Keratinocyte (primary cell): ENCODE results near the gene ZBTB20. TPM values are rescaled to one million over a fixed set of nuclear protein-coding genes. Genes with fewer than 3 reads are reported as not detected.

ENCODE experiments used
- DNase-seq: peaks from one replicate; pipeline ENCODE4 v3.0.0-alpha.2; 2011; ENCODE audit warnings: low read depth, missing footprints, low spot score
- FAIRE-seq: peaks from 2 replicates; lab custom pipeline; 2011; peaks lifted over from hg19 to GRCh38; lab: Jason Lieb, UNC
- H2AFZ ChIP-seq: 2 replicates; pipeline ENCODE4 v1.6.0; 2012; ENCODE audit warnings: low read length, control low read depth, inconsistent platforms; ENCODE audit not compliant: control insufficient read depth
- H3K27ac ChIP-seq: 2 replicates; pipeline ENCODE4 v1.5.1; 2011; ENCODE audit warnings: low read length; ENCODE audit not compliant: control insufficient read depth, insufficient read depth
- H3K27me3 ChIP-seq: 3 replicates; pipeline ENCODE4 v1.6.0; 2011; ENCODE audit warnings: low read length; ENCODE audit not compliant: control insufficient read depth, insufficient read depth; ENCODE audit errors: extremely low read depth
- H3K36me3 ChIP-seq, 2 experiments: 2 replicates in 1 of 2; 3 replicates in 1 of 2; pipeline ENCODE4 v1.5.1; 2011; ENCODE audit warnings: low read length in 2 of 2, mild to moderate bottlenecking in 1 of 2; ENCODE audit not compliant: control insufficient read depth in 2 of 2, insufficient read depth in 2 of 2; ENCODE audit errors: extremely low read depth in 1 of 2
- H3K4me1 ChIP-seq: 3 replicates; pipeline ENCODE4 v1.5.1; 2011; ENCODE audit warnings: low read length; ENCODE audit not compliant: control insufficient read depth, insufficient read depth; ENCODE audit errors: extremely low read depth
- H3K4me2 ChIP-seq: 3 replicates; pipeline ENCODE4 v1.6.0; 2011; ENCODE audit warnings: low read depth, low read length; ENCODE audit not compliant: control insufficient read depth, insufficient read depth; ENCODE audit errors: extremely low read depth
- H3K4me3 ChIP-seq, 3 experiments: fragments of 200-600 bp in 1 of 3; sonication (generic) in 1 of 3; 2 replicates in 2 of 3; 3 replicates in 1 of 3; pipeline ENCODE4 v1.5.1; 2011 to 2016; ENCODE audit warnings: low read length in 3 of 3, mild to moderate bottlenecking in 3 of 3, control low read depth in 2 of 3, inconsistent platforms in 1 of 3, low read depth in 1 of 3, mixed read lengths in 1 of 3, mixed run types in 1 of 3, moderate library complexity in 1 of 3; ENCODE audit not compliant: control insufficient read depth in 2 of 3, insufficient read depth in 2 of 3; ENCODE audit errors: extremely low read depth in 1 of 3
- H3K79me2 ChIP-seq: 2 replicates; pipeline ENCODE4 v1.6.0; 2012; ENCODE audit warnings: low read length; ENCODE audit not compliant: control insufficient read depth, insufficient read depth
- H3K9ac ChIP-seq: 3 replicates; pipeline ENCODE4 v1.6.0; 2011; ENCODE audit warnings: low read length; ENCODE audit not compliant: control insufficient read depth, insufficient read depth; ENCODE audit errors: extremely low read depth
- H3K9me1 ChIP-seq: 3 replicates; pipeline ENCODE4 v1.6.0; 2011; ENCODE audit warnings: low read length; ENCODE audit not compliant: control insufficient read depth, insufficient read depth; ENCODE audit errors: extremely low read depth
- H3K9me3 ChIP-seq: 2 replicates; pipeline ENCODE4 v1.5.1; 2012; ENCODE audit warnings: low read depth, low read length; ENCODE audit not compliant: control insufficient read depth
- H4K20me1 ChIP-seq: 3 replicates; pipeline ENCODE4 v1.6.0; 2011; ENCODE audit warnings: low read length; ENCODE audit not compliant: control insufficient read depth, insufficient read depth; ENCODE audit errors: extremely low read depth
- EZH2 ChIP-seq: IDR thresholded peaks from one replicate; pipeline ENCODE4 v1.6.1; 2012; ENCODE audit warnings: inconsistent platforms, mild to moderate bottlenecking, low read length, moderate library complexity
- dilution Hi-C: fragments of 300-500 bp; cut with MboI; formaldehyde crosslinking; loops from one replicate; pipeline ENCODE4 v1.7.0; 2020; ENCODE audit warnings: low sequenced_read_pairs; ENCODE audit not compliant: extremely low pct_ligation_motif_present
- polyA plus RNA-seq, 5 experiments: library from polyadenylated mRNA; depleted of rRNA in 3 of 5; stranded (reverse) in 3 of 5; stranded (forward) in 1 of 5; unstranded in 1 of 5; fragments of >200 nt; gene quantifications; 1 replicate in 1 of 5; 2 replicates in 3 of 5; 3 replicates in 1 of 5; pipeline versions ENCODE4 v1.2.1 to v1.2.3, GENCODE V29; 2011 to 2012; ENCODE audit warnings: missing spikeins in 2 of 5, low read depth in 1 of 5, low replicate concordance in 1 of 5
- TF ChIP-seq, protein P1 (sequence below), 3 experiments: IDR thresholded peaks in 1 of 3; conservative IDR thresholded peaks in 1 of 3; optimal IDR thresholded peaks in 1 of 3; 2 replicates in 2 of 3; 3 replicates in 1 of 3; pipeline versions ENCODE3 to v1.5.1; 2011; ENCODE audit warnings: low read length in 3 of 3, mild to moderate bottlenecking in 3 of 3, moderate library complexity in 2 of 3, control low read depth in 1 of 3, inconsistent platforms in 1 of 3; ENCODE audit not compliant: insufficient read depth in 2 of 3; ENCODE audit errors: extremely low read depth in 1 of 3

Gene ZBTB20
- polyA plus RNA-seq, 1 donor (not counting 4 experiments of a cell fraction or from before 2014, with no cell fraction given) = 0.52 TPM

DNA sequence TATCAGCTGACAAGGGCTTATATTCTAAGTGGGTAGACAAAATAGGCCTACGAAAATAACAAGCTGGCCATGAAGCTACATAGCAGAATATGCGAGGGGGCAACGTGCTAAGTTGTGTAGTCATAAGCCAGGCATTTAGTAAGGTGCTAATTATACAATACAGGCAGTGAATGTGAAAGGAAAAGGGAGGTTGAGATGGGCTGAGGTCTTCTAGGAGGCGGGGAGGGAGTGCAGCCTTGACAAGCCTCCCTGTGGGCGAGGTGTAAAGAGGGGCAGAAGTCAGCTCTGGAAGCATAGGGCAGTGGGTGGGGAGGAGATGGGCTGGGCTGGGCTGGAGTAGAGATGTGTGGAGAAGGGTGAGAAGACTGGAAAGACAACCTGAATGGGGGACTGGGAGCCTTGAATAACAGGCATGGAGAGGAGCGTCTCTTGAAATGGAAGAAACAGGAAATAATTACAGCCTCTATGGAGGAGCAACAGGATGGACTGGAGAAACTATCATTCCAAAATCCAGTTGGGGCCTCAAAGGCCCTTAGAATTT, 852.1 kb downstream of the ZBTB20 start:
- no peak overlapping the region for H3K4me3 ChIP-seq
- H3K9me1 ChIP-seq = no peaks in the 10 kb centered on the region
- dilution Hi-C loops = no loop called here
- H3K4me2 ChIP-seq = no peak overlapping the region
- H2AFZ ChIP-seq = no peak overlapping the region
- H3K79me2 ChIP-seq = no peaks in the 10 kb centered on the region
- DNase-seq (no peak), FAIRE-seq (no peak)
- no peaks in the 10 kb centered on the region for H3K27me3 ChIP-seq
- TF ChIP-seq EZH2 = no peak
- TF ChIP-seq, protein P1, sequence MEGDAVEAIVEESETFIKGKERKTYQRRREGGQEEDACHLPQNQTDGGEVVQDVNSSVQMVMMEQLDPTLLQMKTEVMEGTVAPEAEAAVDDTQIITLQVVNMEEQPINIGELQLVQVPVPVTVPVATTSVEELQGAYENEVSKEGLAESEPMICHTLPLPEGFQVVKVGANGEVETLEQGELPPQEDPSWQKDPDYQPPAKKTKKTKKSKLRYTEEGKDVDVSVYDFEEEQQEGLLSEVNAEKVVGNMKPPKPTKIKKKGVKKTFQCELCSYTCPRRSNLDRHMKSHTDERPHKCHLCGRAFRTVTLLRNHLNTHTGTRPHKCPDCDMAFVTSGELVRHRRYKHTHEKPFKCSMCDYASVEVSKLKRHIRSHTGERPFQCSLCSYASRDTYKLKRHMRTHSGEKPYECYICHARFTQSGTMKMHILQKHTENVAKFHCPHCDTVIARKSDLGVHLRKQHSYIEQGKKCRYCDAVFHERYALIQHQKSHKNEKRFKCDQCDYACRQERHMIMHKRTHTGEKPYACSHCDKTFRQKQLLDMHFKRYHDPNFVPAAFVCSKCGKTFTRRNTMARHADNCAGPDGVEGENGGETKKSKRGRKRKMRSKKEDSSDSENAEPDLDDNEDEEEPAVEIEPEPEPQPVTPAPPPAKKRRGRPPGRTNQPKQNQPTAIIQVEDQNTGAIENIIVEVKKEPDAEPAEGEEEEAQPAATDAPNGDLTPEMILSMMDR (optimal IDR thresholded peaks at IDR 0.05 in 1 of 3, IDR thresholded peaks at IDR 0.05 in 1 of 3, conservative IDR thresholded peaks at IDR 0.05 in 1 of 3; ENCODE audit: extremely low read depth in 1 of 3, insufficient read depth in 2 of 3, low read length in 3 of 3) = no peak
- no peaks in the 10 kb centered on the region for H3K36me3 ChIP-seq
- H4K20me1 ChIP-seq = no peaks in the 10 kb centered on the region
- H3K9me3 ChIP-seq = no peaks in the 10 kb centered on the region
- H3K4me1 ChIP-seq = no peaks in the 10 kb centered on the region
- no peak overlapping the region for H3K9ac ChIP-seq
- no peak overlapping the region for H3K27ac ChIP-seq

DNA sequence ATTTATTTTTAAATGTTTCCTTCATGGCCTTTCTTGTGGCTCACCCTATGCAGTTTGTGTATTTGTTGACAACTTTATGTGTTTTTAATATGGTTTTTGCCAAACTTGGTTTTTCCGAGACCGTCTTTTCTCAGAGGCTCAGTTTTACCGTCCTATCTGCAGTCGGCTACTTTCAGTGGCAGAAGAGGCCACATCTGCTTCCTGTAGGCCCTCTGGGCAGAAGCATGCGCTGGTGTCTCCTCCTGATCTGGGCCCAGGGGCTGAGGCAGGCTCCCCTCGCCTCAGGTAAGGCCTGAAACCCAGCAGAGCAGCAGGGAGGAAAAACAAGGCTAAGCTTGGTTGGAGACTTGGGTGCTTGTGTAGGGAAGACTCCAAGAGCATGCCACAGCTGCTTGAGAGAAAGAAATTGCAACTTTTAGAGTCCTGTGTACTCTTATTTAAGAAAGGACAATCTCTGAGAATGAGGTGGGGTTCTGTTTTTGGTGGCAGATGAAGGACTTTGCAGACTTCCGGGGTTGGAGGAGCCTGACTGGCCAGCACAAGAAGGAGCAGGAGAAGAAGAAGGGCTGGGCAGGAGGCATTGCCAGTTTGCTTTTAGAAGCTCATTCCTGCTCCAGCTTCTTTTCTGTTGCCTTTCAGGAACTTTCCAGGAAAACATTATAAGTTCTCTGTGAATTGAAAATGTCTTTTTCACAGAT, 853.1 kb downstream of the ZBTB20 start, which contains the start of gene TIGIT:
TIGIT (plus strand) TSS at position 191 of the 698 bp plus-strand sequence; CDS start at position 225, 34 bp downstream.
- FAIRE-seq (no peak), DNase-seq (no peak)
- Histone ChIP-seq H3K4me2 (no peak within 1 kb of the TSS), H3K4me3 (no peak within 1 kb of the TSS), H3K79me2 (no peaks in the 10 kb centered on the region), H3K4me1 (no peaks in the 10 kb centered on the region), H4K20me1 (no peaks in the 10 kb centered on the region), H3K9ac (no peak within 1 kb of the TSS), H3K9me3 (no peaks in the 10 kb centered on the region), H3K27ac (no peak within 1 kb of the TSS), H3K36me3 (no peaks in the 10 kb centered on the region), H3K9me1 (no peaks in the 10 kb centered on the region), H2AFZ (no peak within 1 kb of the TSS), H3K27me3 (no peaks in the 10 kb centered on the region)
- no peak for TF ChIP-seq EZH2
- TF ChIP-seq, protein P1 (optimal IDR thresholded peaks at IDR 0.05 in 1 of 3, IDR thresholded peaks at IDR 0.05 in 1 of 3, conservative IDR thresholded peaks at IDR 0.05 in 1 of 3; ENCODE audit: extremely low read depth in 1 of 3, insufficient read depth in 2 of 3, low read length in 3 of 3) = no peak
- dilution Hi-C loops = no loop called here
